GM23248 (cell line): ENCODE data around the gene ATP4A.

Experiments
- EZH2 ChIP-seq: fragments of 200-600 bp; sonication (generic); IDR thresholded peaks from 2 replicates; pipeline ENCODE4 v1.6.1; 2018; ENCODE audit warnings: antibody characterized with exemption, mild to moderate bottlenecking; ENCODE audit not compliant: insufficient read depth, poor library complexity, severe bottlenecking
- EZH2phosphoT487 ChIP-seq: fragments of 200-600 bp; sonication (generic); IDR thresholded peaks from 2 replicates; pipeline ENCODE4 v1.6.1; 2018; ENCODE audit warnings: antibody characterized with exemption, moderate library complexity, mild to moderate bottlenecking, low read depth; ENCODE audit not compliant: insufficient read depth

GRCh38 chr19:35533822-35534392 is 29.6 kb downstream of the ATP4A start:
- no peak for TF ChIP-seq EZH2
- no peak for TF ChIP-seq EZH2phosphoT487
